Measurements from ENCODE around the gene UGT1A8. TPM values are rescaled to one million over a fixed set of nuclear protein-coding genes. Genes with fewer than 3 reads are reported as not detected.

The UGT1A8 gene
- total and polyA plus RNA-seq, 2 experiments from 2014 or later, result not detected

DNA sequence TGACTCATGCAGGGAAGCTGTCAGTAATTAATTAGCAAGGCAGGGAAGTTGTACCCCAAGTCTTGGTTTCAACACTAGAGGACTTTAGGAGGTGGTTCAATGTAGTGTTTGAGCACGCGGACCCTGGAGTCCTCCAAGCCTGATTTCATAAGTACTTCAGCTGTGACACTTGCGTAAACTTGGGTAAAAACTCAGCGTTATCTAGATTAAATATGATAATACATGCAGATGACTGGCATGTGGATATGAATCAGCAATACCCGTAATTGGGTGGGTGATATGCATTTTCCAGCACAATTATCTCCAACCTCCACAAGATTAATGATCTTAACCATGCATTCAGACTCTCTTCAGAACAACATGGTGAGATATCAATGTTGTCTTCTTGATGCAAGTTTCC lies 69.5 kb downstream of the UGT1A8 start:
- Histone ChIP-seq H4K20me1 (ENCODE audit: insufficient read depth) (no peaks in the 10 kb centered on the region), H3K9ac (no peak overlapping the region), H3K27me3 (replicated peaks; ENCODE audit: insufficient read depth) (0 out of 2 replicates have a peak, but pooled peaks cover 7% of the 10 kb centered on the region), H3K4me1 (ENCODE audit: insufficient read depth) (no peaks in the 10 kb centered on the region), H3K79me2 (ENCODE audit: insufficient read depth) (no peaks in the 10 kb centered on the region), H3K9me3 (ENCODE audit: low read depth) (no peaks in the 10 kb centered on the region), H3K36me3 (ENCODE audit: low read depth) (no peaks in the 10 kb centered on the region), H3K4me3 (no peak overlapping the region), H3F3A (ENCODE audit: insufficient read depth) (no peaks in the 10 kb centered on the region), H3K4me2 (ENCODE audit: unreplicated experiment) (no peak overlapping the region), H3K9me2 (ENCODE audit: insufficient read depth) (no peaks in the 10 kb centered on the region), H3K27ac (no peak overlapping the region), H2AFZ (no peak overlapping the region)
- no peak for DNase-seq
- in situ Hi-C loops (cut with MboI), result no loop called here
- 49 to 50% methylated on average over 5 of the region's 5 CpGs for WGBS, 2 experiments (ENCODE audit: low coverage in 1 of 2, low lambda C conversion rate in 2 of 2, missing lambda C conversion rate in 2 of 2)
- no peak for TF ChIP-seq EZH2 (IDR thresholded peaks at IDR 0.05; ENCODE audit: insufficient read depth, poor library complexity, severe bottlenecking)
- TF ChIP-seq EZH2phosphoT487 (IDR thresholded peaks at IDR 0.05; ENCODE audit: insufficient read depth, low read depth), result no peak

DNA sequence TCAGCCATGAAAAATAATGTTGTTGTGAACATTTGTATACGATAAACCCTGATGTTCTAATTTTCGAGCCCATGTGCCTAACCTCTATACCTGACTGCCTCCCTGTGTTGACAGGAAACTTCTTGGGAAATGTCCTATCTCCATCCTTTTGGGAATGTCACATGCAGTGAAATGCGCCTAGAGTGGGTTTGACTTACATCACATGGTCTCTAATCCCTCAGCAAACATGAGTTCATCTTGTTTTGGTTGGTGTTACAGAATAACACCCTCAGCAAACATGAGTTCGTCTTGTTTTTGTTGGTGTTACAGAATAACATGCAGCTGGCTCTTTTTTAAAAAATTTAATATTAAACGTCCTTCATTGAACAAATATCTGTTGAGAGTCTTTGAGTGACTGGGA lies 70.9 kb downstream of the UGT1A8 start:
- no peak overlapping the region for H2AFZ ChIP-seq
- no peak for TF ChIP-seq EZH2phosphoT487 (IDR thresholded peaks at IDR 0.05; ENCODE audit: insufficient read depth, low read depth)
- no peak for TF ChIP-seq EZH2 (IDR thresholded peaks at IDR 0.05; ENCODE audit: insufficient read depth, poor library complexity, severe bottlenecking)
- no peaks in the 10 kb centered on the region for H3K4me1 ChIP-seq (ENCODE audit: insufficient read depth)
- in situ Hi-C loops (cut with MboI), result no loop called here
- WGBS, 2 experiments (ENCODE audit: low coverage in 1 of 2, low lambda C conversion rate in 2 of 2, missing lambda C conversion rate in 2 of 2), result 13 to 15% methylated on average over 5 of the region's 5 CpGs
- no peak overlapping the region for H3K4me2 ChIP-seq (ENCODE audit: unreplicated experiment)
- peaks cover 19% of the 10 kb centered on the region for H3K27me3 ChIP-seq (replicated peaks; ENCODE audit: insufficient read depth)
- H4K20me1 ChIP-seq (ENCODE audit: insufficient read depth), result no peaks in the 10 kb centered on the region
- no peaks in the 10 kb centered on the region for H3K79me2 ChIP-seq (ENCODE audit: insufficient read depth)
- H3F3A ChIP-seq (ENCODE audit: insufficient read depth), result no peaks in the 10 kb centered on the region
- no peak overlapping the region for H3K4me3 ChIP-seq
- H3K9me2 ChIP-seq (ENCODE audit: insufficient read depth), result no peaks in the 10 kb centered on the region
- H3K27ac ChIP-seq, result no peak overlapping the region
- no peaks in the 10 kb centered on the region for H3K36me3 ChIP-seq (ENCODE audit: low read depth)
- H3K9ac ChIP-seq, result no peak overlapping the region
- no peaks in the 10 kb centered on the region for H3K9me3 ChIP-seq (ENCODE audit: low read depth)
- no peak for DNase-seq

DNA sequence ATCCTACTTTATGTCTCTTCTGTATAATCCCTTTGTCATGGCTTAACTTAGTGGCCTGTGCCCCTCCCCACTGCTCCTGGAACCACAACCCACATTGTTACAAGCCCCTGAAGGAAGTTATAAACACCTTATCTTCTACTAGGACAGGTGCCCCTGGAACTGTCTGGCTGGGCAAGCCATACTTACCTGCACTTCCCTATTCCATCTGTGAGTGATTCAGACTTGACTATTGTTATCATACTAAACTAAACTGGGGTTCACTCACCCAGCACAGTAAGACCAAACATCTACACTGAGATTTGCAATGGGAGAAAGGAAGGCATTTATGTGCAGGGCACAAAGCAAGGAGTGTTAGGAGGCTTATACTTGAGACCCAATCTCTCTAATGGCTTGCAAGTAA lies 71.6 kb downstream of the UGT1A8 start:
- no peak overlapping the region for H3K9ac ChIP-seq
- in situ Hi-C loops (cut with MboI), result no loop called here

DNA sequence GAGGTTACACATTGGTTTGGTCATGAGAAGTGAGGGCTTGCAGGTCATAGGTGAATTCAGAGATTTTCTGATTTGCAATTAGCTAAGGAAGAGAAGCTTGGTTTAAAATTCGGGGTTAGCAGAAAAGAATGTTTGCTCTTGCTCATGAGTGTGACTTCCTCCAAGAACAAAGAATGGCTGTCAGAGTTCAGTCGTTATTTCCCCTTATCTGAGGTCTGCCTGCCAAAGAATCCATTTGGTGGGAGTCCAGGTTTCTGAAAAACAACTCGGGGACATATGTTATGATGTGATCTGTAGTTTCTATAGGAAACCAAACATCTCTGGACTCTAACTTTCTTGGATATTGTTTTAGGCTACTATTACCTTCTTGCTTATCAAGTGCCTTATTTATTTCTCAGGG lies 72.1 kb downstream of the UGT1A8 start:
- Histone ChIP-seq H3K27ac (no peak overlapping the region), H3K4me1 (ENCODE audit: insufficient read depth) (no peaks in the 10 kb centered on the region), H3K9me3 (ENCODE audit: low read depth) (no peaks in the 10 kb centered on the region), H3K79me2 (ENCODE audit: insufficient read depth) (no peaks in the 10 kb centered on the region), H4K20me1 (ENCODE audit: insufficient read depth) (no peaks in the 10 kb centered on the region), H3K4me3 (no peak overlapping the region), H3F3A (ENCODE audit: insufficient read depth) (no peaks in the 10 kb centered on the region), H3K9ac (no peak overlapping the region), H3K27me3 (replicated peaks; ENCODE audit: insufficient read depth) (peaks cover 19% of the 10 kb centered on the region), H3K36me3 (ENCODE audit: low read depth) (no peaks in the 10 kb centered on the region), H3K4me2 (ENCODE audit: unreplicated experiment) (no peak overlapping the region), H2AFZ (no peak overlapping the region), H3K9me2 (ENCODE audit: insufficient read depth) (no peaks in the 10 kb centered on the region)
- no peak for DNase-seq
- 6 to 7% methylated on average over 3 of the region's 3 CpGs for WGBS, 2 experiments (ENCODE audit: low coverage in 1 of 2, low lambda C conversion rate in 2 of 2, missing lambda C conversion rate in 2 of 2)
- in situ Hi-C loops (cut with MboI), result no loop called here
- TF ChIP-seq EZH2 (IDR thresholded peaks at IDR 0.05; ENCODE audit: insufficient read depth, poor library complexity, severe bottlenecking) (no peak), EZH2phosphoT487 (IDR thresholded peaks at IDR 0.05; ENCODE audit: insufficient read depth, low read depth) (no peak)

More for the DNA sequence above, 71.6 kb downstream of the UGT1A8 start:
- Histone ChIP-seq H3K27ac (no peak overlapping the region), H3F3A (ENCODE audit: insufficient read depth) (no peaks in the 10 kb centered on the region), H3K9me3 (ENCODE audit: low read depth) (no peaks in the 10 kb centered on the region), H2AFZ (no peak overlapping the region), H3K4me2 (ENCODE audit: unreplicated experiment) (no peak overlapping the region), H3K27me3 (replicated peaks; ENCODE audit: insufficient read depth) (peaks cover 19% of the 10 kb centered on the region), H4K20me1 (ENCODE audit: insufficient read depth) (no peaks in the 10 kb centered on the region), H3K36me3 (ENCODE audit: low read depth) (no peaks in the 10 kb centered on the region), H3K4me1 (ENCODE audit: insufficient read depth) (no peaks in the 10 kb centered on the region), H3K9me2 (ENCODE audit: insufficient read depth) (no peaks in the 10 kb centered on the region), H3K4me3 (no peak overlapping the region), H3K79me2 (ENCODE audit: insufficient read depth) (no peaks in the 10 kb centered on the region)
- no peak for DNase-seq
- TF ChIP-seq EZH2 (IDR thresholded peaks at IDR 0.05; ENCODE audit: insufficient read depth, poor library complexity, severe bottlenecking) (no peak), EZH2phosphoT487 (IDR thresholded peaks at IDR 0.05; ENCODE audit: insufficient read depth, low read depth) (no peak)

DNA sequence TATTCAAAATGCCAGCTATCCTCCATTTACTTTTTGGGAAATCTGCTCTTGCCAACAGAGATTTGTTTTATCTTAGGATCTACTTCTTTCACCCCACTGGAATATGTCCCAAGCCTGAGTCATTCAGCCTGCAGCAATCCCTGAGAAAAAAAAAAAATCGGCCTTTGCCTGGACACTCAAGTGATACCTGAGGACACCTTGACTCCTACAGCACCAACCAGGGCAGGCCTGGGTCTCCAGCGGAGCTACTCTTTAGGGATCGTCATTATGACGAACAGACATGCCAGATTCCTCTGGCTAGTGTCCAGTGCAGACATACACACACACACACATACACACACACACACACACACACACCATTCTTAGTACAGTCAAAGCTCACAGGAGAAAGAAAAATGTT lies 73.0 kb downstream of the UGT1A8 start:
- DNase-seq, result no peak
- no peaks in the 10 kb centered on the region for H3K9me2 ChIP-seq (ENCODE audit: insufficient read depth)

More for the DNA sequence above, 73.0 kb downstream of the UGT1A8 start:
- no peaks in the 10 kb centered on the region for H3K4me1 ChIP-seq (ENCODE audit: insufficient read depth)
- in situ Hi-C loops (cut with MboI), result no loop called here
- H3K4me2 ChIP-seq (ENCODE audit: unreplicated experiment), result no peak overlapping the region
- H3K27me3 ChIP-seq (replicated peaks; ENCODE audit: insufficient read depth), result peaks cover 19% of the 10 kb centered on the region
- no peaks in the 10 kb centered on the region for H3F3A ChIP-seq (ENCODE audit: insufficient read depth)
- no peaks in the 10 kb centered on the region for H3K9me3 ChIP-seq (ENCODE audit: low read depth)
- no peak overlapping the region for H3K27ac ChIP-seq
- no peaks in the 10 kb centered on the region for H3K79me2 ChIP-seq (ENCODE audit: insufficient read depth)
- no peaks in the 10 kb centered on the region for H4K20me1 ChIP-seq (ENCODE audit: insufficient read depth)
- no peak overlapping the region for H3K9ac ChIP-seq
- no peak overlapping the region for H2AFZ ChIP-seq
- no peak for TF ChIP-seq EZH2phosphoT487 (IDR thresholded peaks at IDR 0.05; ENCODE audit: insufficient read depth, low read depth)
- TF ChIP-seq EZH2 (IDR thresholded peaks at IDR 0.05; ENCODE audit: insufficient read depth, poor library complexity, severe bottlenecking), result no peak
- 44 to 48% methylated on average over 4 of the region's 4 CpGs for WGBS, 2 experiments (ENCODE audit: low coverage in 1 of 2, low lambda C conversion rate in 2 of 2, missing lambda C conversion rate in 2 of 2)
- H3K4me3 ChIP-seq, result no peak overlapping the region
- no peaks in the 10 kb centered on the region for H3K36me3 ChIP-seq (ENCODE audit: low read depth)

All from GM23248 (cell line).